Astrocyte (in vitro differentiated cells and primary cell): ENCODE results near the gene C18orf63. TPM values are rescaled to one million over a fixed set of nuclear protein-coding genes. Genes with fewer than 3 reads are reported as not detected.
"Not testable (repeated sequence)": the region's sequence is repeated elsewhere in the genome, so short reads cannot be mapped to it uniquely, and the experiment has no call there.

Source experiments
- DNase-seq: peaks from one replicate; pipeline ENCODE4 v3.0.0-alpha.2; 2010; ENCODE audit warnings: low read depth
- FAIRE-seq: peaks from 2 replicates; lab custom pipeline; 2011; peaks lifted over from hg19 to GRCh38; lab: Jason Lieb, UNC
- H2AFZ ChIP-seq: 2 replicates; pipeline ENCODE4 v1.6.0; 2012; ENCODE audit warnings: low read depth, low read length, inconsistent platforms
- H3K27ac ChIP-seq: 2 replicates; pipeline ENCODE4 v1.5.1; 2011; ENCODE audit warnings: low read depth, low read length, inconsistent platforms
- H3K27me3 ChIP-seq: 2 replicates; pipeline ENCODE4 v1.6.0; 2011; ENCODE audit warnings: low read length, inconsistent platforms; ENCODE audit not compliant: insufficient read depth
- H3K36me3 ChIP-seq: 2 replicates; pipeline ENCODE4 v1.5.1; 2011; ENCODE audit warnings: low read length, inconsistent platforms; ENCODE audit not compliant: insufficient read depth
- H3K4me1 ChIP-seq: 2 replicates; pipeline ENCODE4 v1.5.1; 2011; ENCODE audit warnings: low read length, inconsistent platforms; ENCODE audit not compliant: insufficient read depth
- H3K4me2 ChIP-seq: 2 replicates; pipeline ENCODE4 v1.6.0; 2012; ENCODE audit warnings: low read length, inconsistent platforms
- H3K4me3 ChIP-seq: 2 replicates; pipeline ENCODE4 v1.5.1; 2011; ENCODE audit warnings: low read depth, mild to moderate bottlenecking, low read length, inconsistent platforms; ENCODE audit not compliant: insufficient read depth
- H3K79me2 ChIP-seq: 2 replicates; pipeline ENCODE4 v1.6.0; 2012; ENCODE audit warnings: mild to moderate bottlenecking, low read length, inconsistent platforms; ENCODE audit not compliant: insufficient read depth
- H3K9ac ChIP-seq: 2 replicates; pipeline ENCODE4 v1.6.0; 2012; ENCODE audit warnings: mild to moderate bottlenecking, low read length, inconsistent platforms
- H3K9me3 ChIP-seq: 2 replicates; pipeline ENCODE4 v1.5.1; 2012; ENCODE audit warnings: low read depth, mild to moderate bottlenecking, low read length, inconsistent platforms; ENCODE audit not compliant: insufficient read depth
- H4K20me1 ChIP-seq: 2 replicates; pipeline ENCODE4 v1.6.0; 2012; ENCODE audit warnings: low read length, inconsistent platforms; ENCODE audit not compliant: insufficient read depth
- H3K27ac Mint-ChIP-seq: one replicate; pipeline ENCODE4 v1.8.0; 2021; ENCODE audit warnings: mild to moderate bottlenecking, mixed read lengths; ENCODE audit not compliant: unreplicated experiment
- H3K27me3 Mint-ChIP-seq: one replicate; pipeline ENCODE4 v1.8.0; 2021; ENCODE audit warnings: low read depth, mixed read lengths; ENCODE audit not compliant: unreplicated experiment
- H3K36me3 Mint-ChIP-seq: one replicate; pipeline ENCODE4 v1.8.0; 2021; ENCODE audit warnings: low read depth, mixed read lengths; ENCODE audit not compliant: unreplicated experiment
- H3K4me1 Mint-ChIP-seq: one replicate; pipeline ENCODE4 v1.8.0; 2021; ENCODE audit warnings: low read depth, mixed read lengths; ENCODE audit not compliant: unreplicated experiment
- H3K4me3 Mint-ChIP-seq: one replicate; pipeline ENCODE4 v1.8.0; 2021; ENCODE audit warnings: mild to moderate bottlenecking, moderate library complexity, mixed read lengths; ENCODE audit not compliant: unreplicated experiment
- H3K9me3 Mint-ChIP-seq: one replicate; pipeline ENCODE4 v1.8.0; 2021; ENCODE audit warnings: mild to moderate bottlenecking, mixed read lengths; ENCODE audit not compliant: unreplicated experiment
- EZH2 ChIP-seq: IDR thresholded peaks from 2 replicates; pipeline ENCODE4 v1.6.1; 2012; ENCODE audit warnings: mild to moderate bottlenecking, low read length, inconsistent platforms; ENCODE audit not compliant: insufficient read depth
- total RNA-seq: library from RNA; stranded (reverse); gene quantifications from 2 replicates; pipeline ENCODE4 v1.2.1, GENCODE V29; 2021
- TF ChIP-seq, protein P1 (sequence below): IDR thresholded peaks from 2 replicates; pipeline ENCODE4 v1.5.1; 2011; ENCODE audit warnings: low read depth, mild to moderate bottlenecking, inconsistent platforms, low read length, moderate library complexity; ENCODE audit not compliant: insufficient read depth

Gene C18orf63
- total RNA-seq, 1 donor from 2014 or later: not detected

DNA sequence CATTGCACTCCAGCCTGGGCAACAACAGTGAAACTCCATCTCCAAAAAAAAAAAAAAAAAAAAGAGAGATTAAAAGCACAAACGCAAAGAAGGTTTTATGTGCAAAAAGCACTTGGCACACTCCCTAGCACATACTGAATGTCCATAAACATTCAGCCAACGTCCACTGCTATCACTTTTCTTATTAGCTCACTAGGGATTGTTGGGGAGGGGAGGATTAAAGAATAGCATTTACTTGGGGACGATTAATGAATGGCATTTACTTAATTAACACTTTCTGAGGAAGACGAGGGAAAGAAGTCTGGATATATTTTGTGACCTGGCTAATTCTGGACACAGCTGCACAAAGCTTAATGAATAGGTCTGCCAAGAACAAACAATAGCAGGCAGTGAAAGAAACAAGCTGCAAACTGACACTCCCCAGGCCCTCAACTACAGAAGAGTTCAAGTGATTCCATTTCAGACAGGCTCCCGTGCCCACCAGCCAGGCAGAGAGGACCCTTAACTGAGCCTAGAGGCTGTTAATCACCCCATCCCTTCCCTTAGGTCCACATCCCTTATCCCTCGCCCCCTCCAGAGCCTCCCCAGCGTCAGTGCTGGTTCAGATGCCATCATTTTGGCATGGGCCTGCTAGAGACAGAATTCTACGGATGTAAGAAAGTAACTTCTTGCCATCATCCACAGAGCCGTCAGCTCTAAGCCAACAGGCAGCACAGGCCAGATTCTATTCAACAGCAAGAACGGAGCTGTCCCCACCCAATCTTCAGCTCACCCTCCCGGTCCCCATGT lies 31.3 kb upstream of the C18orf63 start:
- FAIRE-seq (no peak), DNase-seq (no peak)
- Histone ChIP-seq H3K4me1 (no peaks in the 10 kb centered on the region), H3K36me3 (no peaks in the 10 kb centered on the region), H3K27me3 (no peaks in the 10 kb centered on the region), H3K9me3 (no peaks in the 10 kb centered on the region), H2AFZ (no peak overlapping the region), H4K20me1 (no peaks in the 10 kb centered on the region), H3K4me2 (no peak overlapping the region), H3K27ac (no peak overlapping the region), H3K79me2 (no peaks in the 10 kb centered on the region), H3K9ac (no peak overlapping the region), H3K4me3 (no peak overlapping the region)
- no peak overlapping the region for H3K4me3 Mint-ChIP-seq
- H3K36me3 Mint-ChIP-seq: peaks cover 3% of the 10 kb centered on the region
- no peak for TF ChIP-seq EZH2
- TF ChIP-seq, protein P1, sequence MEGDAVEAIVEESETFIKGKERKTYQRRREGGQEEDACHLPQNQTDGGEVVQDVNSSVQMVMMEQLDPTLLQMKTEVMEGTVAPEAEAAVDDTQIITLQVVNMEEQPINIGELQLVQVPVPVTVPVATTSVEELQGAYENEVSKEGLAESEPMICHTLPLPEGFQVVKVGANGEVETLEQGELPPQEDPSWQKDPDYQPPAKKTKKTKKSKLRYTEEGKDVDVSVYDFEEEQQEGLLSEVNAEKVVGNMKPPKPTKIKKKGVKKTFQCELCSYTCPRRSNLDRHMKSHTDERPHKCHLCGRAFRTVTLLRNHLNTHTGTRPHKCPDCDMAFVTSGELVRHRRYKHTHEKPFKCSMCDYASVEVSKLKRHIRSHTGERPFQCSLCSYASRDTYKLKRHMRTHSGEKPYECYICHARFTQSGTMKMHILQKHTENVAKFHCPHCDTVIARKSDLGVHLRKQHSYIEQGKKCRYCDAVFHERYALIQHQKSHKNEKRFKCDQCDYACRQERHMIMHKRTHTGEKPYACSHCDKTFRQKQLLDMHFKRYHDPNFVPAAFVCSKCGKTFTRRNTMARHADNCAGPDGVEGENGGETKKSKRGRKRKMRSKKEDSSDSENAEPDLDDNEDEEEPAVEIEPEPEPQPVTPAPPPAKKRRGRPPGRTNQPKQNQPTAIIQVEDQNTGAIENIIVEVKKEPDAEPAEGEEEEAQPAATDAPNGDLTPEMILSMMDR: no peak
- H3K4me1 Mint-ChIP-seq: peaks cover 5% of the 10 kb centered on the region
- H3K27me3 Mint-ChIP-seq: no peaks in the 10 kb centered on the region
- no peaks in the 10 kb centered on the region for H3K9me3 Mint-ChIP-seq
- H3K27ac Mint-ChIP-seq: no peak overlapping the region

DNA sequence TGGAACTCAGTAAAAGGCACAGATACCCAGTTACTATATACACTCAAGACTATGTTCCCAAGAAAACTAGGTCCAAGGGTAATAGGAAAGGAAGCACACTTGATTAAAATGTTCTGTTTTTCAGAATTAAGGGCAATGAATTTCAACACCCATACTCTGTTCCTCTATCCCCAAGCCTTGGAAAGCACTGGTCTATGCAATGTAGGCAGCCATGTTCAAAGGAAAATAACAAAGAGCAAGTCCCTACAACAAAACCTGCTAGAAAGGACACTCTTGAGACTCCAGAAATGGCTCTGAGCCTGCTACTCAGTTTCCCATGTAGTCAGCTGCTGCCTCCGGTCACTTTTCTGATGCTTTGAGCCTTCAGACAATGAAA lies 30.7 kb upstream of the C18orf63 start:
- TF ChIP-seq, protein P1: no peak
- TF ChIP-seq EZH2: no peak
- H3K27ac ChIP-seq: no peak overlapping the region
- H3K36me3 Mint-ChIP-seq: peaks cover 3% of the 10 kb centered on the region
- DNase-seq (no peak), FAIRE-seq (no peak)
- no peaks in the 10 kb centered on the region for H3K27me3 ChIP-seq
- H3K36me3 ChIP-seq: no peaks in the 10 kb centered on the region
- H4K20me1 ChIP-seq: no peaks in the 10 kb centered on the region
- no peak overlapping the region for H3K27ac Mint-ChIP-seq
- peaks cover 5% of the 10 kb centered on the region for H3K4me1 Mint-ChIP-seq
- H3K9me3 Mint-ChIP-seq: no peaks in the 10 kb centered on the region
- no peaks in the 10 kb centered on the region for H3K79me2 ChIP-seq
- H3K9ac ChIP-seq: no peak overlapping the region
- no peak overlapping the region for H2AFZ ChIP-seq
- H3K27me3 Mint-ChIP-seq: no peaks in the 10 kb centered on the region
- no peak overlapping the region for H3K4me2 ChIP-seq
- H3K4me1 ChIP-seq: no peaks in the 10 kb centered on the region
- H3K9me3 ChIP-seq: no peaks in the 10 kb centered on the region
- H3K4me3 Mint-ChIP-seq: no peak overlapping the region
- H3K4me3 ChIP-seq: no peak overlapping the region

DNA sequence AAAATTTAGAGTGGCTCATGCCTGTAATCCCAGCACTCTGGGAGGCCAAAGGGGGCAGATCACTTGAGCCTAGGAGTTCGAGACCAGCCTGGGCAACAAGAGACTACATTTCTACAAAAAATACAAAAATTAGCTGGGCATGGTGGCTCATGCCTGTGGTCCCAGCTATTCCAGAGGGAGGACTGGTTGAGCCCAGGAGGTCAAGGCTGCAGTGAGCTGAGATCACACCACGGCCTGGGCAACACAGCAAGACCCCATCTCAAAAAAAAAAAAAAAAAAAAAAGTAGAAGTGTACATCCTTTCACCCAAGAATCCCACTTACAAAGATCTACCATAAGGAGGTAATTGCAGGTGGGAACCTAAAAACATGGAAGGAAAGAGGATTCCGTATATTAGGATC lies 30.1 kb upstream of the C18orf63 start:
- H3K4me2 ChIP-seq, H3K79me2 ChIP-seq, H3K9me3 Mint-ChIP-seq, H3K4me3 Mint-ChIP-seq, H3K27me3 Mint-ChIP-seq, H3K27me3 ChIP-seq, FAIRE-seq, H4K20me1 ChIP-seq, H3K27ac ChIP-seq, H3K36me3 Mint-ChIP-seq, H3K36me3 ChIP-seq, H3K4me1 Mint-ChIP-seq, H3K4me3 ChIP-seq, H3K9ac ChIP-seq, H3K27ac Mint-ChIP-seq, DNase-seq, H3K4me1 ChIP-seq, H2AFZ ChIP-seq, H3K9me3 ChIP-seq: not testable (repeated sequence)
